GM23338 (cell line): ENCODE measurements around the gene RGS17. TPM values are rescaled to one million over a fixed set of nuclear protein-coding genes. Genes with fewer than 3 reads are reported as not detected.

Source experiments
- ATAC-seq: fragments of 200-7000 bp; cut with Tn5 transposase; 3 replicates; pipeline ENCODE4 v1.9.1; 2020
- DNase-seq: peaks from one replicate; pipeline ENCODE4 v3.0.0-alpha.2; 2015; ENCODE audit warnings: low spot score
- H2AFZ ChIP-seq: fragments of 200-600 bp; sonication (generic); 2 replicates; pipeline ENCODE4 v1.8.0; 2016; ENCODE audit warnings: antibody characterized with exemption, mild to moderate bottlenecking, moderate library complexity
- H3F3A ChIP-seq: fragments of 200-600 bp; sonication (generic); replicated peaks from 2 replicates; pipeline ENCODE4 v1.8.0; 2017; ENCODE audit warnings: antibody characterized with exemption, mixed run types, low read depth
- H3K27ac ChIP-seq: fragments of 200-600 bp; sonication (generic); 2 replicates; pipeline ENCODE4 v1.6.1; 2016; ENCODE audit warnings: low read depth
- H3K27me3 ChIP-seq: fragments of 200-600 bp; sonication (generic); 2 replicates; pipeline ENCODE4 v1.8.0; 2016; ENCODE audit warnings: mild to moderate bottlenecking, mixed run types, moderate library complexity; ENCODE audit not compliant: insufficient read depth
- H3K36me3 ChIP-seq: fragments of 200-600 bp; sonication (generic); 2 replicates; pipeline ENCODE4 v1.8.0; 2016; ENCODE audit warnings: mild to moderate bottlenecking; ENCODE audit not compliant: insufficient read depth
- H3K4me1 ChIP-seq: fragments of 200-600 bp; sonication (generic); 2 replicates; pipeline ENCODE4 v1.8.0; 2016; ENCODE audit warnings: mild to moderate bottlenecking, moderate library complexity; ENCODE audit not compliant: insufficient read depth
- H3K4me2 ChIP-seq: fragments of 200-600 bp; sonication (generic); 2 replicates; pipeline ENCODE4 v1.7.1; 2017; ENCODE audit warnings: mixed run types
- H3K4me3 ChIP-seq: fragments of 200-600 bp; sonication (generic); 2 replicates; pipeline ENCODE4 v1.6.1; 2016; ENCODE audit warnings: mixed run types
- H3K79me2 ChIP-seq: fragments of 200-600 bp; sonication (generic); replicated peaks from 2 replicates; pipeline ENCODE4 v1.8.0; 2017; ENCODE audit warnings: mild to moderate bottlenecking; ENCODE audit not compliant: insufficient read depth
- H3K9me2 ChIP-seq: fragments of 200-600 bp; sonication (generic); 2 replicates; pipeline ENCODE4 v1.8.0; 2017; ENCODE audit not compliant: insufficient read depth
- H4K20me1 ChIP-seq: fragments of 200-600 bp; sonication (generic); replicated peaks from 2 replicates; pipeline ENCODE4 v1.8.0; 2017; ENCODE audit warnings: mild to moderate bottlenecking; ENCODE audit not compliant: insufficient read depth
- H3K27ac Mint-ChIP-seq: 2 replicates; pipeline ENCODE4 v1.8.0; 2020; ENCODE audit warnings: inconsistent platforms, mild to moderate bottlenecking, moderate library complexity, mixed read lengths
- H3K27me3 Mint-ChIP-seq: 3 replicates; pipeline ENCODE4 v1.8.0; 2022; ENCODE audit warnings: low read depth, mild to moderate bottlenecking, moderate library complexity, mixed read lengths, inconsistent platforms; ENCODE audit not compliant: insufficient read depth, poor library complexity
- H3K36me3 Mint-ChIP-seq: 3 replicates; pipeline ENCODE4 v1.8.0; 2021; ENCODE audit warnings: low read depth, mild to moderate bottlenecking, inconsistent platforms, moderate library complexity, mixed read lengths
- H3K4me1 Mint-ChIP-seq: 3 replicates; pipeline ENCODE4 v1.8.0; 2020; ENCODE audit warnings: mild to moderate bottlenecking, inconsistent platforms, mixed read lengths
- H3K4me3 Mint-ChIP-seq: 3 replicates; pipeline ENCODE4 v1.8.0; 2021; ENCODE audit warnings: moderate library complexity, mild to moderate bottlenecking, inconsistent platforms, mixed read lengths
- H3K9me3 Mint-ChIP-seq: 3 replicates; pipeline ENCODE4 v1.8.0; 2020; ENCODE audit warnings: moderate library complexity, mild to moderate bottlenecking, inconsistent platforms, mixed read lengths
- CREB1 ChIP-seq: fragments of 250-450 bp; sonication (Bioruptor Pico); IDR thresholded peaks from 2 replicates; pipeline ENCODE4 v1.5.0; 2020; ENCODE audit warnings: low read depth, mild to moderate bottlenecking, moderate library complexity
- CTCF ChIP-seq, 2 experiments: fragments of 200-600 bp in 1 of 2; sonication (generic) in 1 of 2; conservative IDR thresholded peaks; 2 replicates each; pipeline versions ENCODE4 v1.5.1 to v1.6.1; 2016 to 2017; ENCODE audit warnings: antibody characterized with exemption in 2 of 2, low read depth in 2 of 2, mild to moderate bottlenecking in 2 of 2, moderate library complexity in 1 of 2
- ETS1 ChIP-seq: IDR thresholded peaks from 2 replicates; pipeline ENCODE4 v1.6.1; 2016; ENCODE audit warnings: antibody characterized with exemption
- EZH2phosphoT487 ChIP-seq: fragments of 200-600 bp; sonication (generic); IDR thresholded peaks from one replicate; pipeline ENCODE4 v1.8.1; 2018; ENCODE audit warnings: antibody characterized with exemption; ENCODE audit not compliant: unreplicated experiment
- STAT1 ChIP-seq: IDR thresholded peaks from one replicate; pipeline ENCODE4 v1.6.1; 2016; ENCODE audit warnings: antibody characterized with exemption; ENCODE audit not compliant: unreplicated experiment
- ZNF462 ChIP-seq: fragments of 250-450 bp; sonication (Bioruptor Pico); IDR thresholded peaks from 2 replicates; pipeline ENCODE4 v1.5.0; 2020; ENCODE audit warnings: mild to moderate bottlenecking, moderate library complexity
- polyA plus RNA-seq: library from polyadenylated mRNA; unstranded; fragments of >200 nt; fragmentation: Nextera tagmentation; extraction: Ambion mirVana; gene quantifications from 2 replicates; pipeline ENCODE4 v1.2.1, GENCODE V29; 2016
- total RNA-seq: library from RNA; depleted of rRNA; stranded (reverse); fragments of >200 nt; shearing (Covaris generic); gene quantifications from 2 replicates; pipeline ENCODE4 v1.2.3, GENCODE V29; 2014

The RGS17 gene
- total and polyA plus RNA-seq, 2 experiments from 2014 or later: 12.1 to 12.3 TPM

- ATAC-seq: no peak
- Histone ChIP-seq H4K20me1 (peaks cover 51% of the 10 kb centered on the region), H3K4me3 (peak overlapping the region; percentile 97), H3K27ac (no peak overlapping the region), H2AFZ (no peak overlapping the region), H3K4me1 (peaks cover 52% of the 10 kb centered on the region), H3K27me3 (no peaks in the 10 kb centered on the region), H3K36me3 (peaks cover 16% of the 10 kb centered on the region; the same call in 1 of the 2 replicates), H3K9me2 (no peaks in the 10 kb centered on the region), H3F3A (no peaks in the 10 kb centered on the region), H3K79me2 (peaks cover 91% of the 10 kb centered on the region), H3K4me2 (peak overlapping the region; percentile 78)
- Mint-ChIP-seq H3K4me1 (peaks cover 46% of the 10 kb centered on the region), H3K27me3 (peaks cover 9% of the 10 kb centered on the region), H3K4me3 (peak overlapping the region; percentile 99), H3K9me3 (no peaks in the 10 kb centered on the region), H3K27ac (peak overlapping the region; percentile 15), H3K36me3 (peaks cover 41% of the 10 kb centered on the region)
- no peak for DNase-seq
- TF ChIP-seq STAT1 (no peak), ETS1 (no peak), CTCF (conservative IDR thresholded peaks at IDR 0.05; ENCODE audit: low read depth in 2 of 2) (no peak), CREB1 (CRISPR knock-in tag) (no peak), ZNF462 (no peak), EZH2phosphoT487 (no peak)
Measured at GRCh38 chr6:152980656-152981055, 150.4 kb downstream of the RGS17 start.
